Colonic mucosa (tissue), 4 donors: ENCODE results near the gene FOXA3. TPM values are rescaled to one million over a fixed set of nuclear protein-coding genes. Genes with fewer than 3 reads are reported as not detected.

ENCODE experiments used
- DNase-seq: peaks from one replicate; pipeline ENCODE4 v3.0.0-alpha.2; 2020
- H3K27ac ChIP-seq: fragments of 200-600 bp; one replicate; pipeline ENCODE4 v1.8.0; 2021
- H3K27me3 ChIP-seq: fragments of 200-600 bp; one replicate; pipeline ENCODE4 v1.8.0; 2021
- H3K36me3 ChIP-seq: fragments of 200-600 bp; one replicate; pipeline ENCODE4 v1.8.0; 2021
- H3K4me1 ChIP-seq: fragments of 200-600 bp; one replicate; pipeline ENCODE4 v1.8.0; 2021; ENCODE audit warnings: mild to moderate bottlenecking
- H3K4me3 ChIP-seq: fragments of 200-600 bp; one replicate; pipeline ENCODE4 v1.8.0; 2021
- H3K9ac ChIP-seq, 2 donors: one replicate each; pipeline ENCODE4 v1.7.0; 2013; ENCODE audit warnings: control low read depth in 2 of 2, low read depth in 2 of 2, low read length in 2 of 2
- H3K9me3 ChIP-seq: fragments of 200-600 bp; one replicate; pipeline ENCODE4 v1.8.0; 2021
- intact Hi-C: fragments of 100-400 bp; cut with DNase I; formaldehyde crosslinking; loops from one replicate; pipeline ENCODE4 v1.14.1; 2022
- total RNA-seq, 2 donors: library from RNA; stranded (reverse); fragmentation: NEBNext Ultra II Directional in 1 of 2; extraction: Animal tissue kit (Norgen Biotek cat#: 25700) in 1 of 2; gene quantifications; one replicate each; pipeline ENCODE4 v1.2.1, GENCODE V29; 2021
- TF ChIP-seq, protein P1 (sequence below): fragments of 200-600 bp; IDR thresholded peaks from one replicate; pipeline ENCODE4 v1.8.0; 2022; ENCODE audit warnings: antibody characterized with exemption, mild to moderate bottlenecking
- donor health status: healthy.
- donor health status: DM: no; HTN: no; CAD: no.
- donor health status: DM: no; HTN: no; CAD: no.

The FOXA3 gene
- total RNA-seq, 2 donors from 2014 or later, result 48.5 to 55.9 TPM

DNA sequence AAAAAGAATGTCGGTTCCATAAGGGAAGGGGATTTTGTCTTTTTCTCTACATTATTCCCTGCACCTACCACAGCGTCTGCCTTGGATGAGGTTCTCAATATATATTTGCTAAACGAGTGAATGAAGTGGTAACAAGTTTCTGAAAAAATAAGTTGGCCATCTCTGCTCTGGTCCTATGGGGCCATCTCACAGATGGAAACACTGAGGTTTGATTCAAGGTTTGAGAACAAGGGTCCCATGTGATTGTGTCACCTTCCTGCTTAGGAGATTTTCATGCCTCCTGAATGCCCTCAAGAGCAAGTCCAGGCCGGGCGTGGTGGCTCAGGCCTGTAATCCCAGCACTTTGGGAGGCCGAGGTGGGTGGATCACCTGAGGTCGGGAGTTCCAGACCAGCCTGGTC is 35.1 kb downstream of the FOXA3 start:
- intact Hi-C loops, result no loop called here
- TF ChIP-seq, protein P1, sequence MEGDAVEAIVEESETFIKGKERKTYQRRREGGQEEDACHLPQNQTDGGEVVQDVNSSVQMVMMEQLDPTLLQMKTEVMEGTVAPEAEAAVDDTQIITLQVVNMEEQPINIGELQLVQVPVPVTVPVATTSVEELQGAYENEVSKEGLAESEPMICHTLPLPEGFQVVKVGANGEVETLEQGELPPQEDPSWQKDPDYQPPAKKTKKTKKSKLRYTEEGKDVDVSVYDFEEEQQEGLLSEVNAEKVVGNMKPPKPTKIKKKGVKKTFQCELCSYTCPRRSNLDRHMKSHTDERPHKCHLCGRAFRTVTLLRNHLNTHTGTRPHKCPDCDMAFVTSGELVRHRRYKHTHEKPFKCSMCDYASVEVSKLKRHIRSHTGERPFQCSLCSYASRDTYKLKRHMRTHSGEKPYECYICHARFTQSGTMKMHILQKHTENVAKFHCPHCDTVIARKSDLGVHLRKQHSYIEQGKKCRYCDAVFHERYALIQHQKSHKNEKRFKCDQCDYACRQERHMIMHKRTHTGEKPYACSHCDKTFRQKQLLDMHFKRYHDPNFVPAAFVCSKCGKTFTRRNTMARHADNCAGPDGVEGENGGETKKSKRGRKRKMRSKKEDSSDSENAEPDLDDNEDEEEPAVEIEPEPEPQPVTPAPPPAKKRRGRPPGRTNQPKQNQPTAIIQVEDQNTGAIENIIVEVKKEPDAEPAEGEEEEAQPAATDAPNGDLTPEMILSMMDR, result no peak
- Histone ChIP-seq H3K4me1 (peaks cover 11% of the 10 kb centered on the region), H3K36me3 (no peaks in the 10 kb centered on the region), H3K27ac (no peak overlapping the region), H3K9me3 (no peaks in the 10 kb centered on the region), H3K4me3 (no peak overlapping the region), H3K27me3 (no peaks in the 10 kb centered on the region), H3K9ac (no peak overlapping the region)
- no peak for DNase-seq

DNA sequence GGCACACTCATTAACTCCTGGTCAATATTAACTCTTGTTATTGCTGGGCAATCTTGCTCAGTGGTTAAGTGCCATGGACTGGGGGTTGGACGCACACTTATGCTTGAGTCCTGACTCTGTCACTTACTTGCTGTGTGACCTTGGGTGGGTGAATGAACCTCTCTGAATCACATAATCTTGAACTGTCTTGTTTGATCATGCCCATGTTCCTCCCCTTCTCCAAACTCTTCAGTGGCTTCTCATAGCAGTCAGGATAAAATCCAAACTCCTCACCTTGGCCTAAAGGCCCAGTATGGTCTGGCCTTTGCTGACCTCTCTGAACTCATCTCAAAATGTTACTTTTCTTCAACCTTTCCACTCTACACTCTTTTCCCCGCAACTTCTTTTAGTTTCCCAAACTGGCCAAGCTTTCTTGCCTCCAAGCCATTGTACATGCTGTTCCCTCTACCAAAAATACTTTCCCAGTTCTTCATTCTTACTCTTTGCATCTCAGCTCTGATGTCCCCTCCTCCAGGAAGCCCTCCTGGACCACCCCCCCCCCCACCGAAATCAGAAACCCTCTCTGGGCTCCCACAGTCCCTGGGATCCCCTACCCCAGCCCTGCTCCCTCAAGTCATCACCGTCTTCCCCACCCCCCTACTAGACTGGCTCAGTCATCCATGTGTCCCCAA is 35.9 kb downstream of the FOXA3 start:
- no peaks in the 10 kb centered on the region for H3K27me3 ChIP-seq
- no peak overlapping the region for H3K9ac ChIP-seq
- H3K36me3 ChIP-seq, result no peaks in the 10 kb centered on the region
- TF ChIP-seq, protein P1, result no peak
- no peak for DNase-seq
- H3K27ac ChIP-seq, result no peak overlapping the region
- no peaks in the 10 kb centered on the region for H3K9me3 ChIP-seq
- H3K4me3 ChIP-seq, result no peak overlapping the region
- peaks cover 11% of the 10 kb centered on the region for H3K4me1 ChIP-seq
- intact Hi-C loops, result no loop called here

DNA sequence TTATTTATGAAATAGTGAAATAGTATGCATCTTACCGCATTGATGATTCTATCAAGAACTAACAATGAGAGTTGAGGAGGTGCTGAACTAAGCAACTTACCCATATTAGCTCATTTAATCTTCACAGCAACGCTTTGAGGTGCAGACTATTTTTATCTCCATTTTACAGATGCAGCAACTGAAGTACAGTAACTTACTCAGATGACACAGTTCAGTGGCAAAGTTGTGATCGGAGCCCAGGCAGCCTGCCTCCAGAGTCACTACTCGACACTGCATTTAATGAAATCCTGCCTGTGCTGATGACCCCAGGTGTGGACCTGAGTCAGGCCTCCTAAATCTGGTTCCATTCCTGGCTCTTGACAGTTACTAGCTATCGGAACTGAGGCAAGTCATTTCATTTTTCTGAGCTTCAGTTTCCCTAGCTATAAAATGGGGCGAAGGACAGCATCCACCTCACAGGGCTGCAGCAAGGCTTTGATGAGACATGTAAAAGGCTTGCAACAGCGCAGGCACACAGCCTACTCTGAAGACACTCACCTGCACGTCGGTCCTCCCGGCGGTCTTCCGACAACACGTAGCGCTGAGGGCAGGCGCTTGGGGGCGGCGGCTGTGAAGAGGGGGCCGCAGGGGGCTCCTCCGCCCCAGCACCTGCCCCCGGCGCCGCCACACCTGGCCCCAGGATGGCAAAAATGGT is 36.8 kb downstream of the FOXA3 start:
- DNase-seq, result no peak
- TF ChIP-seq, protein P1, result no peak
- Histone ChIP-seq H3K4me1 (peaks cover 11% of the 10 kb centered on the region), H3K4me3 (peak overlapping the region; percentile 75), H3K36me3 (no peaks in the 10 kb centered on the region), H3K27ac (no peak overlapping the region), H3K27me3 (no peaks in the 10 kb centered on the region), H3K9ac (peak overlapping the region in 1 of 2 donors; percentile 83), H3K9me3 (no peaks in the 10 kb centered on the region)
- intact Hi-C loops, result no loop called here

DNA sequence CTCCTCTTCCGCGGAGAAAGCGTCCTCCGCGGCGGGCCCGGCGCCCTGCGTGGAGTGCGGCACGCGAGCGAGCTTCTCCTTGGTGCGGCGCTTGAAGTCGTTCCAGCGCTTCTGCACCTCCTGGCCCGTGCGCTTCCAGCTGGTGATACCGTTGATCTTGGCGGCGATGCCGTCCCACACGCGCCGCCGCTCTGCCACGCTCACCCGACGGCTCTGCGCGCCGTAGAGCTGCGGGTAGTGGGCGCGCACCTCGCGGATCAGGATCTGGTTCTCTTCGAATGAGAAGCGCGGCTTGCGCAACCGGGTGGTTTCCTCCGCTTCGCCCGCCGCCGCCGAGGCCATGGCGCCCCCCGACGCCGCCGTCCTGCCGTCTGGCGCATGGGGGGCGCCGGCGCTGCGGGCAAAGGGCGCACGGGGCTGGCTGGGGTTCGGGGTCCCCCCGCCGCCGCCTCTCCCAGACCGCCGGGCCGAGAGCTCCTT is 37.3 kb downstream of the FOXA3 start:
- H3K27ac ChIP-seq, result no peak overlapping the region

DNA sequence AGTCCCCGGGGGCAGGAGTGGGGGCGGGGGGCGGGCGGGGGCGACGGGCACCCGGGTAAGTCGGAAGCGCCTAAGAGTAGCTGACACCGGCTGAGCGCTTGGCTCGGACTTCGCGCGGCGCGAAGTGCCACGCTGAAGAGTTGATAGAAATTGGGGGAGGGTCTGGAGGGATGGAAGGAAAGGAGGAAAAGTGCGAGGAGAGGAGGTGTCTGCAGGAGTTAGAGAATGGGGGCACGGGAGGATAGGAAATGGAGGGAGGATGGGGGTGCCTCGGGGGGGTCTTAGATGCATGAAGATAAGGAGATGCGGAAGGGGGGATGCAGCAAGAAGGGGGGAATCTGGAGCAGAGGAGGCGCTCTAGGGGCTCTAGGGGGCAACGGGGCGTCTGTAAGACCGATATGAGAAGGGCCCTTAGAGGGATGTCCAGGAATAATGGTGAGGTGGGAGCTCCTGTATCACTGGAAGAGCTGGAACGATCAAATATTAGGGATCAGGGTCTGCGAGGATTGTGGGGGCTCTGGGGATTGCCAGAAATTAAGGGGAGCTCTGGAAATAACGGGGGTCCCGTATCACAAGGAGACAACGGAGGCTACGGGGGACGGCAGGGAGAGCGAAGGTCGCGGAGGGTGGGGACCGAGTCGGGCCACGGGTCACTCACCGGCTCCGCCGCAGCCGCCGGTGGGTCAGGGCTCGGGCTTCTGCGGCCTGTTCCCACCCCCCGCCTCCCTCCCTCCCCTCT is 38.0 kb downstream of the FOXA3 start, which contains the start of gene MYPOP:
TSS of gene MYPOP (minus strand) at position 702 of the 739 bp plus-strand sequence. CDS start 840 bp downstream, outside the sequence.
- H3K27me3 ChIP-seq, result no peaks in the 10 kb centered on the region
- TF ChIP-seq, protein P1, result no peak
- peak within 1 kb of the TSS; percentile 83 to 94 for H3K9ac ChIP-seq
- DNase-seq, result no peak
- H3K4me3 ChIP-seq, result peak within 1 kb of the TSS; percentile 75
- intact Hi-C loops, result no loop called here
- no peaks in the 10 kb centered on the region for H3K36me3 ChIP-seq
- peaks cover 11% of the 10 kb centered on the region for H3K4me1 ChIP-seq
- no peaks in the 10 kb centered on the region for H3K9me3 ChIP-seq
- peak within 1 kb of the TSS; percentile 76 for H3K27ac ChIP-seq

More for the DNA sequence above, 37.3 kb downstream of the FOXA3 start:
- TF ChIP-seq, protein P1, result no peak
- Histone ChIP-seq H3K9me3 (no peaks in the 10 kb centered on the region), H3K36me3 (no peaks in the 10 kb centered on the region), H3K4me1 (peaks cover 11% of the 10 kb centered on the region), H3K27me3 (no peaks in the 10 kb centered on the region), H3K9ac (peak overlapping the region in 1 of 2 donors; percentile 83), H3K4me3 (peak overlapping the region; percentile 75)
- intact Hi-C loops, result no loop called here
- peak; percentile 32 for DNase-seq
